Measurements from ENCODE around the gene CYP11A1. TPM values are rescaled to one million over a fixed set of nuclear protein-coding genes. Genes with fewer than 3 reads are reported as not detected.
A peak's percentile ranks its signal among the peaks of the same experiment; 100 is the strongest.

Gene CYP11A1
- total and polyA plus RNA-seq, 2 donors (not counting 1 experiment from before 2014, with no cell fraction given): not detected

- H3K9me3 Mint-ChIP-seq (ENCODE audit: insufficient read depth): no peaks in the 10 kb centered on the region
- TF ChIP-seq EZH2 (IDR thresholded peaks at IDR 0.05; ENCODE audit: borderline replicate concordance, insufficient read depth, low read depth, low read length, poor library complexity, severe bottlenecking) (no peak), CTCF (IDR thresholded peaks at IDR 0.05) (no peak)
- no peaks in the 10 kb centered on the region for H4K20me1 ChIP-seq (ENCODE audit: control insufficient read depth, insufficient read depth, low read length, poor library complexity, severe bottlenecking)
- CTCF ChIA-PET: interaction anchor here (0.9 to 9.5 kb wide), 10 partner anchors 8 to 39 kb away, joined by 3 to 153 read pairs (median 6); no protein-coding TSS in a partner anchor
- peak overlapping the region; percentile 49 for H3K4me3 Mint-ChIP-seq
- peaks cover 92% of the 10 kb centered on the region for H3K4me1 Mint-ChIP-seq
- DNase-seq: no peak
- no peak overlapping the region for H2AFZ ChIP-seq (ENCODE audit: insufficient read depth, low read depth, low read length, poor library complexity, severe bottlenecking)
- ATAC-seq (ENCODE audit: low read depth): no peak
- H3K36me3 ChIP-seq (replicated peaks in 1 of 2; ENCODE audit: control extremely low read depth in 1 of 2, control insufficient read depth in 1 of 2, extremely low read depth in 1 of 2, insufficient read depth in 2 of 2, low read length in 1 of 2): no peaks in the 10 kb centered on the region
- peak overlapping the region; percentile 76 for H3K27ac ChIP-seq (ENCODE audit: low read length in 2 of 2)
- H3K4me2 ChIP-seq (replicated peaks; ENCODE audit: low read depth, low read length, poor library complexity, severe bottlenecking): peak overlapping the region; percentile 80
- H3K9me3 ChIP-seq (ENCODE audit: control extremely low read depth in 1 of 3, control insufficient read depth in 2 of 3, insufficient read depth in 1 of 3, low read length in 2 of 3): peaks cover 0 to 4% (median 0%) of the 10 kb centered on the region in 3 donors
- peak overlapping the region; percentile 22 for H3K9ac ChIP-seq (ENCODE audit: low read length)
- H3K4me1 ChIP-seq (ENCODE audit: control insufficient read depth in 2 of 2, insufficient read depth in 2 of 2, low read length in 2 of 2): peaks cover 86 to 99% of the 10 kb centered on the region in 2 donors
- intact Hi-C loops (cut with micrococcal nuclease): loop anchor here (1.0 kb wide), 1 partner anchor 27 kb away; no protein-coding TSS in a partner anchor
- peak overlapping the region in 2 of 5 experiments; percentile 9 to 41 for H3K4me3 ChIP-seq (ENCODE audit: control extremely low read depth in 1 of 5, extremely low read depth in 1 of 5, insufficient read depth in 1 of 5, low read depth in 2 of 5, low read length in 4 of 5)
- no peaks in the 10 kb centered on the region for H3K27me3 Mint-ChIP-seq
- no peaks in the 10 kb centered on the region for H3K27me3 ChIP-seq (replicated peaks in 1 of 4; ENCODE audit: control extremely low read depth in 1 of 4, control insufficient read depth in 3 of 4, insufficient read depth in 4 of 4, low read length in 3 of 4)
- POLR2A ChIA-PET: interaction anchor here (0.9 to 8.4 kb wide), 11 partner anchors 9 to 385 kb away, joined by 3 to 64 read pairs (median 6); partner anchors contain the start of genes SEMA7A and UBL7
- H3K27ac Mint-ChIP-seq: peak overlapping the region; percentile 57
- H3K79me2 ChIP-seq (ENCODE audit: control insufficient read depth, insufficient read depth, low read length): peaks cover 10% of the 10 kb centered on the region
- WGBS (ENCODE audit: insufficient coverage): 64% methylated on average over 2 of the region's 5 CpGs
These were observed 34.9 kb upstream of the CYP11A1 start for GRCh38 chr15:74402337-74402841.

Measured in B cell (primary cell).